SK-N-SH treated with all-trans-retinoic acid at 6 μM for 48 hours (cell line): ENCODE measurements around the gene MIOS.

ENCODE experiments used
- ATAC-seq: fragments of 200-7000 bp; cut with Tn5 transposase; 3 replicates; pipeline ENCODE4 v1.9.1; 2020; ENCODE audit warnings: mild to moderate bottlenecking, moderate library complexity
- ARNTL ChIP-seq: fragments of 450-650 bp; formaldehyde crosslinking; IDR thresholded peaks from 2 replicates; pipeline ENCODE4 v1.5.0; 2020; ENCODE audit warnings: low read depth, mild to moderate bottlenecking, moderate library complexity, borderline replicate concordance
- BACH2 ChIP-seq: fragments of 250-450 bp; sonication (Bioruptor Pico); IDR thresholded peaks from 2 replicates; pipeline ENCODE4 v1.9.0; 2021; ENCODE audit warnings: mild to moderate bottlenecking, borderline replicate concordance
- CSRNP3 ChIP-seq: fragments of 250-450 bp; sonication (Bioruptor Pico); IDR thresholded peaks from 2 replicates; pipeline ENCODE4 v1.5.1; 2021; ENCODE audit warnings: mild to moderate bottlenecking, moderate library complexity
- GLIS3 ChIP-seq: fragments of 250-450 bp; sonication (Bioruptor Pico); IDR thresholded peaks from 2 replicates; pipeline ENCODE4 v1.5.0; 2020; ENCODE audit warnings: mild to moderate bottlenecking, moderate library complexity
- PATZ1 ChIP-seq: fragments of 250-450 bp; sonication (Bioruptor Pico); IDR thresholded peaks from 2 replicates; pipeline ENCODE4 v1.8.0; 2020; ENCODE audit warnings: mild to moderate bottlenecking, moderate library complexity, borderline replicate concordance
- POU6F1 ChIP-seq: fragments of 250-450 bp; sonication (Bioruptor Pico); IDR thresholded peaks from 2 replicates; pipeline ENCODE4 v1.8.0; 2021; ENCODE audit warnings: low read depth, mild to moderate bottlenecking, moderate library complexity, borderline replicate concordance
- SNAI2 ChIP-seq: fragments of 250-450 bp; sonication (Bioruptor Pico); IDR thresholded peaks from 2 replicates; pipeline ENCODE4 v1.5.0; 2020; ENCODE audit warnings: mild to moderate bottlenecking, moderate library complexity
- TCF4 ChIP-seq: fragments of 250-450 bp; sonication (Bioruptor Pico); IDR thresholded peaks from 2 replicates; pipeline ENCODE4 v1.8.0; 2021; ENCODE audit warnings: mild to moderate bottlenecking, moderate library complexity, borderline replicate concordance
- TSHZ2 ChIP-seq: fragments of 250-450 bp; sonication (Bioruptor Pico); IDR thresholded peaks from 2 replicates; pipeline ENCODE4 v1.5.0; 2020; ENCODE audit warnings: mild to moderate bottlenecking, moderate library complexity
- ZC3H10 ChIP-seq: fragments of 250-450 bp; sonication (Bioruptor Pico); IDR thresholded peaks from 2 replicates; pipeline ENCODE4 v1.5.1; 2021; ENCODE audit warnings: mild to moderate bottlenecking, moderate library complexity
- ZFP3 ChIP-seq: fragments of 250-450 bp; sonication (Bioruptor Pico); IDR thresholded peaks from 2 replicates; pipeline ENCODE4 v1.5.0; 2020; ENCODE audit warnings: mild to moderate bottlenecking, moderate library complexity
- ZFP30 ChIP-seq: fragments of 450-650 bp; formaldehyde crosslinking; IDR thresholded peaks from 2 replicates; pipeline ENCODE4 v1.5.0; 2022; ENCODE audit warnings: mild to moderate bottlenecking, moderate library complexity
- ZNF565 ChIP-seq: fragments of 450-650 bp; formaldehyde crosslinking; conservative IDR thresholded peaks from 2 replicates; pipeline ENCODE4 v1.5.0; 2020; ENCODE audit warnings: low read depth, mild to moderate bottlenecking, moderate library complexity
- ZNF70 ChIP-seq: fragments of 450-650 bp; formaldehyde crosslinking; IDR thresholded peaks from 2 replicates; pipeline ENCODE4 v1.5.0; 2020; ENCODE audit warnings: mild to moderate bottlenecking, moderate library complexity
- ZNF8 ChIP-seq: fragments of 450-650 bp; formaldehyde crosslinking; IDR thresholded peaks from 2 replicates; pipeline ENCODE4 v1.5.0; 2020; ENCODE audit warnings: mild to moderate bottlenecking, moderate library complexity
- TF ChIP-seq, protein P1 (sequence below): fragments of 250-450 bp; sonication (Bioruptor Pico); IDR thresholded peaks from 2 replicates; pipeline ENCODE4 v1.5.1; 2020; ENCODE audit warnings: low read depth, mild to moderate bottlenecking, moderate library complexity

MIOS gene

GRCh38 chr7:7650682-7651206 is 84.1 kb downstream of the MIOS start:
- no peak for TF ChIP-seq ZFP3 (CRISPR knock-in tag)
- no peak for TF ChIP-seq ZC3H10
- TF ChIP-seq, protein P1, sequence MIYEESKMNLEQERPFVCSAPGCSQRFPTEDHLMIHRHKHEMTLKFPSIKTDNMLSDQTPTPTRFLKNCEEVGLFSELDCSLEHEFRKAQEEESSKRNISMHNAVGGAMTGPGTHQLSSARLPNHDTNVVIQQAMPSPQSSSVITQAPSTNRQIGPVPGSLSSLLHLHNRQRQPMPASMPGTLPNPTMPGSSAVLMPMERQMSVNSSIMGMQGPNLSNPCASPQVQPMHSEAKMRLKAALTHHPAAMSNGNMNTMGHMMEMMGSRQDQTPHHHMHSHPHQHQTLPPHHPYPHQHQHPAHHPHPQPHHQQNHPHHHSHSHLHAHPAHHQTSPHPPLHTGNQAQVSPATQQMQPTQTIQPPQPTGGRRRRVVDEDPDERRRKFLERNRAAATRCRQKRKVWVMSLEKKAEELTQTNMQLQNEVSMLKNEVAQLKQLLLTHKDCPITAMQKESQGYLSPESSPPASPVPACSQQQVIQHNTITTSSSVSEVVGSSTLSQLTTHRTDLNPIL: no peak
- no peak for TF ChIP-seq ZNF565 (CRISPR knock-in tag)
- TF ChIP-seq PATZ1: no peak
- no peak for TF ChIP-seq POU6F1
- no peak for TF ChIP-seq SNAI2 (CRISPR knock-in tag)
- no peak for TF ChIP-seq TSHZ2 (CRISPR knock-in tag)
- no peak for TF ChIP-seq ZNF8
- TF ChIP-seq CSRNP3 (CRISPR knock-in tag): no peak
- no peak for ATAC-seq

DNA sequence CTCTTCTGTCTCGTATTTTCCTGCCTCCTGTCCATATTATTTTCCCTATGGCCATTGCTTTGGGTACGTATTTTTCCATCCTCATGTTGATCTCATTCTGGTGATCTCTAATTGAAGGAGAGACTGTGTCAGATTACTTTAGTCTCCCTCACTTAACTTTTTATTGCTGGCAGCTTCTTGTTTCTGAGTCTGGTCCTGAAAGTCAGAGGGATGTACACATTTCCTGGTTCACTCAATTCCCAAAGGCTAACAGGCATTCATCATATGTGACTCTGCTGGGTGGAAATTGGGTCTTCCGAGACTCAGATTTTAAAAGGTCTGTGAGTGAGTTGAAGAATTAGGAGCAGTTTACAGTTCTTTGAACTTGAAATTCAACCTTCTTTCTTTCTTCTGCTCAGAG is 84.8 kb downstream of the MIOS start:
- TF ChIP-seq PATZ1 (no peak), CSRNP3 (CRISPR knock-in tag) (no peak), ZFP30 (CRISPR knock-in tag) (no peak), TCF4 (CRISPR knock-in tag) (no peak), BACH2 (no peak), ZNF70 (CRISPR knock-in tag) (no peak), GLIS3 (no peak), POU6F1 (no peak), ARNTL (CRISPR knock-in tag) (no peak)
- TF ChIP-seq, all 23 proteins: peak for 0
- ATAC-seq: no peak
